T-helper 2 cell (primary cell): ENCODE data around the gene NRSN2.
A peak's percentile ranks its signal among the peaks of the same experiment; 100 is the strongest.

ENCODE experiments used
- DNase-seq, 5 experiments: peaks; one replicate each; pipeline versions ENCODE4 v3.0.0 to v3.0.0-alpha.2; 2012 to 2022

NRSN2 gene

GRCh38 chr20:397432-398237, 50.7 kb downstream of the NRSN2 start:
- no peak for DNase-seq

- DNase-seq = no peak
Observed at GRCh38 chr20:399182-399707, 52.3 kb downstream of the NRSN2 start.

GRCh38 chr20:400128-400453, 53.2 kb downstream of the NRSN2 start:
- no peak for DNase-seq

- no peak for DNase-seq
Observed at GRCh38 chr20:400454-401275, 53.8 kb downstream of the NRSN2 start.

GRCh38 chr20:401682-402495, 55.0 kb downstream of the NRSN2 start:
- peak in 1 of 5 experiments; percentile 29 for DNase-seq

GRCh38 chr20:402496-402885, 55.6 kb downstream of the NRSN2 start:
- peak in 1 of 5 experiments; percentile 26 for DNase-seq

GRCh38 chr20:402898-403581, 56.1 kb downstream of the NRSN2 start:
- no peak for DNase-seq

- DNase-seq = no peak
Observed at GRCh38 chr20:403582-403957, 56.7 kb downstream of the NRSN2 start.

- no peak for DNase-seq
Observed at GRCh38 chr20:404088-404487, 57.2 kb downstream of the NRSN2 start.
